ENCODE data around the gene SEMA3D.

Gene SEMA3D

DNA sequence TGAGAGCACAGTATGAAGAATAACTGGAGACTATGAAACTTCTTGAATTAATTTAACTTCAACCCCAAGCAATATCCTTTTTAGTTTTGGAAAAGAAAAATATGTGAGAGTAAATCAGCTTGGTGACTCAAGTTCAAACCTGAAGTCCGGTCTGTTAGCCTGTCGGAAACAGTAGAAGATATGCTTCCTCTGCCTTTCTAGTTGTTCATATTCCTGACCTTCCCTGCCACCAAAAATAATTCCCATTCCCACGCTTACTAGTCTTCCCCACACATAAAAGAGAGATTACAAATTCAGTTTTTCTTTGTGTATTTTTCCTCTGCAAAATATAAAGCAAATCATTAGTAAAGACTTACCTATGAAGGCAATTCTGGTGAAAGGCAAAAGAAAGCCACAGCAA, 3.6 kb downstream of the SEMA3D start:
- no peak for DNase-seq

DNA sequence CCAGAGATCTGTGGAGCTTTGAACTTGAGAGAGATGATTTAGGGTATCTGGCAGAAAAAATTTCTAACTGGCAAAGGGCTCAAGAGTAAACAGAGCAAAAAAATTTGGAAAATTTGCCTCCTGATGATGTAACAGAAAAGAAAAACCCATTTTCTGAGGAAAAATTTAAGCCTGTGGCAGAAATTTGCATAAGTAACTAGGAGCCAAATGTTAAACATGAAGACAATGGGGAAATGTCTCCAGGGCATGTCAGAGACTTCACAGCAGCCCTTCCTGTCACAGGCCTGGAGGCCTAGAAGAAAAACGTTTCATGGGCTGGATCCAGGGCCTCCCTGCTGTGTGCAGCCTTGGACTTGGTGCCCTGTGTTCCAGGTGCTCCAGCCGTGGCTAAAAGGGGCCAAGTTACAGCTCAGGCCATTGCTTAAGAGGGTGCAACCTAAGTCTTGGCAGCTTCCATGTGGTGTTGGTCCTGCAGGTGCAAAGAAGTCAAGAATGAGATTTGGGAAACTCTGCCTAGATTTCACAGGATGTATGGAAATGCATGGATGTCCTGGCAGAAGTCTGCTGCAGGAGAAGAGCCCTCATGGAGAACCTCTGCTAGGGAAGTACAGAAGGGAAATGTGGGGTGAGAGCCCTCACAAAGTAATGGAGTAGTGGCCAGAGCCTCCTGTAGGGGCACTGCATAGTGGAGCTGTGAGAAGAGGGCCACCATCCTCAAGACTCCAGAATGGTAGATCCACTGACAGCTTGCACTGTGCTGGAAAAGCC, 8.1 kb downstream of the SEMA3D start:
- DNase-seq: no peak

DNA sequence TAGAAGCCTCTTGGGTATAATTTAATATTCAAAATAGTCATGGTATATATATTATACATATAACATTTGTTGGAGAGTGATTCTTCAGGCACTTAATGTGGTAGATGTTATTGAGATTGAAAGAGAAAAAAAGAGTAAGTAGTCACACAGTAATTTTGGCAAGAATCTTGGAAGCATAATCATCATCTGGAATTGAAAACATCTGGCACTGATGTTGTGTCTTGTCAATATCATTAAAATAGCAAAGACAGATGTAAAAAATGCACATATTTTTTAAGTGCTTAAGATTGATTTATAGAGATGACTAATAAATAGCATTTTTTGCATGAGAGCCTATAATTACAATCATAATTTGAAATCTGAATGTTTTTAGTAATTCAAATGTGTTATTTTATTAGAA, 9.5 kb downstream of the SEMA3D start:
- DNase-seq: no peak

DNA sequence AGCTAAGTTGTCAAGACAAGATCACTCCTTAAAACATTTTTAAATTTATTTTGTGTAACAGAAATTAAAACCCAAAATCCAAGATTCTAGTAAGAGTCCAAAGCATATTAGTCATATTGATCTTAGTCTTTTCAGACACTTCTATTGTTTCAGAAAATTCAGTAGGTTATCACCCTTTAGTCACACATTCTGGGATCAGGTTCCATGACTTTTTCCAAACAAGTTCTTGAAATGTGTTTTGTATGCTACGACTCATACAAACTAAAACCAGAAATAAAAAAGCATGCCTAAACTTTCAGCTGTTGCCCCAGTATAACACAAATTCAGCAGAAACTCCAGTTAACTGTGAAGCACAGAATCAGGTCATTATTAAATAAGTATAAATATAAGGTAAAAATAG, 10.7 kb downstream of the SEMA3D start:
- no peak for DNase-seq

DNA sequence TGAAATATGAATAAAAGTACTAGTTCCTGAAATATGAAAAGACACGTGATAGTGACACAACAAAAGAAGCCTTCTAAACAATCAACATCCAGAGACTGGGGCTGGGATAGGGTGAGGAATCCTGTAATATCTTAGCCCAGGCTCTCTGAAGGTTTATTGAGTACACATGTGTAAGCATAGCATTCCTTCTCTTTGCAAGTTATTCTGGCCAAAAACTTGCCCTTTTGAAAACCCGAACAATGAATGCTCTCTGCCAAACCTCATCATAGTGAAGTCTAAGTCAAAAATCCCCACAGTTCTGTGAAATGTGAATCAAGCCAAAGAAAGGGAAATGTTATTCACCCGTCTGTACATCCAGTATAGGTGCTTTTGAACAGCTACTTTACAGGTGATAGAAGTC, 11.6 kb downstream of the SEMA3D start:
- no peak for DNase-seq

DNA sequence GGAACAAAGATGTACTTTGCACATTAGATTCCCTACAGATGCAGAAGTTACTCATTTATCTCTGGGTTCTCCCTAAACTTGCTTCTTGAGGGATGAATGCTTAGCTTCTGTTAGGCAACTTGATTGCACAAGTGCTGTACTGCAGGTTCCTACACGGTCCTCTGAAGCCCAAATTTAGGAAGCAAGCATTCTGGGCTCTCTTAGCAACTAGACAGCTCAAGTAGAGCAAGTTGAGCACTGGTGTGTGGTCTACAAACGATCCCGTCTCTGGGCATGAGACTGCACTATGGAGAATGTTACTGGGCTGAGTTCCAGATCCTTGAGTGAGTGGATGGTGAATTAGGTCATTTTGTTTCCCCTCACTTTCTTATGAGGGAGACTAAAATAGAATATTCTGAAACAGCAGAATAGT, 14.3 kb downstream of the SEMA3D start:
- no peak for DNase-seq

DNA sequence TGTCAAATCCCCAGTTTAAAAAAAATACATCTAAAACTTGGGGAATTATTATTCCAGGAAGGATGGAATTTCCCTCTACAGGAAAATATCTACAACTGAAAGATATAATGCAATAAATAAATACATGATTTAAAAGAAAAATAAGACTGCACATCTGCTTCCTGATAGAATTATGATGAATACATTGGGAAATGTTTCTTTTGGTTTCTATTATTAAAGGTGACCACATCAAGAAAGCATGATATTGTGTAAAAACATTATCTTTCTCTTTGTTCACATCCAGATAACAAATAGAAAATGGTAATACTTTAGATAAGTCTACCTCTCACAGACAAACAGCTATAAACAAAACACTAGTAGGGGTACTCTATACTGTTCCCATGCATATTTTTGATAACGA, 19.2 kb downstream of the SEMA3D start:
- DNase-seq: no peak

DNA sequence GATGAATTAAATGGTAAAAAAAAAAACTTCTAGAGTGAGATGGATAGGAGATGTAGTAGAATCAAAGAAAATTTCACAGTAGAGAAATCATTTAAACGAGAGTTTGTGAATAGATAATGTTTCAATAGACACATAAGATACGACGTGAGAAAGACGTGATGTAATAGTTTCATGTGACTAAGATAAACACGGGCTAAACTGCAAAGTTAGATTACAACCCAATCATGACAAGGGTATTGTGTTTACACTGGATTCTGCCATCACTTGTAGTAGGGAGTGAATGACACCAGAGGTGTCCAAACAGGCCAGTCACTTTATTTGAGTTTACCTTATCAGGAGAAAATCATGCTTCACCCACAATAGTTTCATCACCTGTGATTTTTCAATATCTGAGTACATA, 21.6 kb downstream of the SEMA3D start:
- no peak for DNase-seq

DNA sequence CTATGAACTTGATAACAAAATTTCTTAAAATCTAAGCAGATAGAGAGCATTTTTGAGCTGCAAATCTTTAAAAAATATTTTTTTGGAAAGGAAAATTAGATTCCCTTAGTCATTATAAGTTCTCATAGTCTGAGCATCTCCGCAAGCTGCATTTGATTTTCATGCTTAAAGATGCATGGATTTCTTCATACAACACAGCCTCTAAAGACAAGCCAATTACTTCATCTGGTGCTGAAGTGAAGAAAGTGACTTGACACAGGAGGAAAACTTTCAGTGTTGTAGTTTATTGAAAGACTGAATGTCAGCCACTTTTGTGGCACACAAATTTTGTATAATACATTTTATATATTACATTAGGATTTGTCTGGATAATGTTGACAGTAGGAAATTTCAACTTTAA, 22.5 kb downstream of the SEMA3D start:
- no peak for DNase-seq

DNA sequence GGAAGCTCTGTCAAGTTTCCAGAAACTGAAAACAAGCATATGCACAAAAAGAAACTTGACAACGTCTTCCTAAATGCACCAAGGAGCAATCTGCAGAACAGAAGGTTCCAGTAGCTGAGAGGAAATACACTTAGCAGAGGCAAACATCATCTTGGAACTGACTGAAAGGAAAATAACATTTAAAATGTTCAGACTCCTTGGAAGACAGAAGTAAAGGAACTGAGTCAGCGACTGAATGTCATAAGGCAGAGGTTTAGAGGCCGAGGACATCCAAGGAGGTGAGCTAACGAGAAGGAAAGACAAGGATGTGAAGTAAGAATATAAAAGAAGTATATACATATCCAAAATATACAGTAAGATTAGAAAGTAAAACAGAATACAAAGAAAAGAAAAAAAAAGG, 24.1 kb downstream of the SEMA3D start:
- no peak for DNase-seq

DNA sequence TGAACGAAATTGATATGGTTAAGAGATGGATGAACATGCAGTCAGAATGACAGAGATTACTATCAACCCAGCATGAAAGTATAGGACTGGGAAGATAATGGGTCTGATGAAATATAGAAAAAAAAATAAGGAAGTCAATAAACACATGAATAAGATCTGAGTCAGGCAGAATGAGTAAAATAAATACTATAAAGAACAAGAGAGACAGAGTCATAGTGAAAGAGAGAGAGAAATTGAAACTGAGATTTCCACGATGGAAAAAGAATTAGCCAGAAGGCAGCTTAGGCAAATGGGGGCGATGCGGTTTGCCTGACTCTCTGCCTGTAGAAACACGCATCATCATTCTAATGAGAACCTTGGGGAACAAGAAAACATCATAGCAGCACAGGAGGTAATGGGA, 26.6 kb downstream of the SEMA3D start:
- DNase-seq: no peak

DNA sequence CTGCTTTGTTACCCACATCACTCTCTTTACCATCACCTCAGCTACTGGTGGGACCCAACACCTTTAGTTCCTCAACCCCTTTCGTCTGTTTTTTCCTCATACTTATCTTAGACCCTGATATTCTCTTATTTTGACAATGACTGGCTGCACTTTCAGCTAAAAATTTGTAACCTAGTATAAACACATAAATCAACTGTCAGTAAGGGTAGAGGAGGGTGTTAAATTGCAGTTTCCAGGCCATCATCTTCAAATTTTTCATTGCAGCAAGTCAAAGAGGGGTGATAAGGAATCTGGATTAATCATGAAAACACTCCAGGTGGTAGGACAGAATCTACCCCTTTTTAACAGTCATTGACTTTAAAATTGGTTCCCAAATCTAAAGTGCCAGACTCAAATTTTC, 27.9 kb downstream of the SEMA3D start:
- DNase-seq: no peak

DNA sequence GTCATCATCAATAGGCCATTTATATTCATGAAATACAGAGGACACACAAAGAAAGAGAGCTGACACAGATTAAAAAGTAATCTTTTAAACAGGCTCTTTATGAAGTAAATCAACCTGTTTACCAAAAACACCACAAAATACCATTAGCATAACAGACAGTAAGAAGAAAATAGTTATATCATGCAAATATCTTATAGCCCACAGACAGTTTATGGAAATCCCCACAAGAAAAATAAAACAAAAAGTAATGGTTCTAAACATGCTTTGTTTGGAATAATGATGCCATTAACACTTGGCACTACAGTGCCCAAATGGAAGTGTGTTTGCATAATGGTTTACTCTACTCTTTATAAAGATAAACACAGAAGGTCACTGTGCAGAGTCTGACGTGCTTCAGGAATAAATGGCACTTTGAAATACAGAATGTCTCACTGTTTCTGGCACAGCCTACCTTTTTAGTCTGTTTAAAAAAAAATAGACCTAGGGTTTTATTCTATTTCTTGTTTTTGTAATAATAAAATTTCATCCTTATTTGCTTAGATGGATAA, 30.1 kb downstream of the SEMA3D start:
- DNase-seq: no peak

DNA sequence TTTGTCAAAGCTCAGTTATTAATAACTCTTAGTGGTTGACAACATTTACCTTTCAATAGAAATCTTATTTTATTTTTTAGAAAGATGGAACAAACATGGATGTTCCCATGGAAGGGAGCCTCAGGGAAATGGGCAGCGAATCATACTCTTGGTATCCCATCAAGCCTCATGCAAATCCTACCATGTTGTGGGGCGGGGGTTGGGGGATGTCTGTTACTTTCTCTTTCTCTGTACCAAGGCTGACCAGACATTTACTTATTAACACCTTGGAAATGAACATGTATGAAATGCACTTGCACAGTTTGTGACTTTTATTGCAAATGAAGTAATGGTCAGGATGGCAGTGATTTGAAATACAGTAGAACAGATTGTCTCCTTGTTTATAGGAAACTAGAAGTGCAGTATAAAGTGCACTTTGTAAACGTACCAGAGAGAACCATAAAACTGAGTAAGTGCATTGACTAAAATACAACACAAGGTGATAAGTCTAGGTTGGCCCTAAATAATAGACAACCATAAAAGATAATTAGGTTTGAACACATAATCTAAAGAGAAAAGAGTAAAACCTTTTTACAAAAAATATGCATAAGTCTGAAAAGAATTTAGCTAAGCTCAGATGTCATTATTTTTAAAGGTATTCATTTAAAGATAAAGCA, 32.4 kb downstream of the SEMA3D start:
- DNase-seq: no peak

DNA sequence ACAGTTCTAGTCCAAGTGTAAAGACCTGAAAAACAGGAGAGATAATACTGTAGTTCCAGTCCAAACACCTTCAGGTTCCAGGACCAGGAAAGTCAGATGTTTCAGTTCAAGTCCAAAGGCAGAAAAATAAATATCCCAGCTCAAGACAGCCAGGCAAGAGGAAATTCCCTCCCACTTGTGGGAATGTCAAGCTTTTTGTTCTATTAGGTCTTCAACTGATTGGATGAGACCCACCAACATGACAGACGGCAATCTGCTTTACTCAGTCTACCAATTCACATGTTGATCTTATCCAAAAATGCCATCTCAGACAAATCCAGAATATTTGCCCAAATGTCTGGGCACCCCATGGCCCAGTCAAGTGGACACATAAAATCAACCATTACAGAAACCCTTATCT, 33.1 kb downstream of the SEMA3D start:
- DNase-seq: no peak

DNA sequence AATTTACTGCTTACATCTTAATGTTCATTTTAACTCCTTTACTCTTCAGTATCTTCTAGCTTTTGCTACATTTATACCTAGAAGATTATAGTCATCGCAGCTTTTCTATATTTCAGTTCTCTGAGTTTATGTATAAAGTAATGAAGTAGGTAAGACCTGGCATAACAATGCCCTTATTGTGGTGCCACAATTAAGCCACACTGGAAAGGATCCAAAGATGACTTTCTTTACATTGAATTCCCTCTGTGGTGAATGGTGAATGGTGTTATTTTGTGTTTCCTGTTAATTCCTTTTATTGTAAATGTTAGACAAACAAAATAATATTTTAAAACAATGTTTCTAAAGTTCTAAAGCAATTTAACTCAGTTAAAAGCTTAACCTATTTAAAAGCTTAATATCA, 36.2 kb downstream of the SEMA3D start:
- no peak for DNase-seq

DNA sequence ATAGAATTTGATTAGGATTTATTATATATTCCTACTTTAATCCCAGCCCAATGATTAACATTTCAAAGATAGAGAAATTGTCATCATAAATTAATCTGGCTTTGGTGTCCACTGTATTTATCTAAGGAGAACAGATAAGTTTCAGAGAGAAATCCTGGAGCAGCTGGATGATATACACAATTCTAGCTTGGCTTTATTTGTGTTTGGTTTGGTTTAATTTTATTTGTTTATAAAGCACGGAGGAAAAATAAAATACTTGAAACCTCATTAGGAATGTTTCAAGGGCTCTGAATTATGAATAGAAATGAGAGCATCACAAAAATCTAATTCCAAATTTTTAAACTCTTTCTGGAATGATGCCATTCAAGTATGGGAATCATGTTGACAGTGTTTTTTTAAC, 42.1 kb downstream of the SEMA3D start:
- no peak for DNase-seq

DNA sequence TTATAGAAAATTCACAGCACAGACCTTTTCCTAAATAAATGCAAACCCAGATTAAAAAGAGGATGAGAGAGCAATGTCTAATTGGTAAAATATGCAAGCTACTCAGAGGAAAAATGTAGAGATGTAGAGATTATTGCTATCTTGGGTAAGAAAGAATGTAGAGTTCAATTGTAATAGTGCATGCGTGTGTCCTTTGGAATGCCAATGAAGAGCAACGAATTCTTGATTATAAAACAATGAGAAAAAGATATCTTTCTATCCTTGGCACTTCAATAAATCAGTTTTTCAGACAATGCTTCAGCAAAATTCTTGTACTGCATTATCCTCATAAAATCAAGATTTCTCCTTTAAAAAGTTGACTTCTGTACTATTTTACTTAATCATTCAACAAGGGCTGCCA, 50.9 kb downstream of the SEMA3D start:
- DNase-seq: no peak

DNA sequence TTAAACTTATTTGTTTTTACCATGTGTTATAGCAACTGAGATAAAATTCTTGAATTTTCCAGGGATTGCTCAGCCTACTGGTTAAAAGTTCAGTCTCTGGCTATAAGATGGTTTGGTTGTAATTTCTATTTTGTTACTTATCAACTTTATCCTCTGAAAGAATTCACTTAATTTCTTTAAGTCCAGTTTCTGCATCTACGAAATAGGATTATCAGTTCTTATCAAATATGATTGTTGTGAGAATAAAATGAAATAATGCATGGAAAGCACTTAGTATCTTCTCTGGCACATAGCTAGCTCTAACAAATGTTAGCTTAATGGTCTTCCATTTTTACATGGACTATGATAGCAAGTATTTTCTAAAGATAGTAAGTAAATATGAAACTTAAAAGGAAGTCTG, 53.3 kb downstream of the SEMA3D start:
- no peak for DNase-seq

DNA sequence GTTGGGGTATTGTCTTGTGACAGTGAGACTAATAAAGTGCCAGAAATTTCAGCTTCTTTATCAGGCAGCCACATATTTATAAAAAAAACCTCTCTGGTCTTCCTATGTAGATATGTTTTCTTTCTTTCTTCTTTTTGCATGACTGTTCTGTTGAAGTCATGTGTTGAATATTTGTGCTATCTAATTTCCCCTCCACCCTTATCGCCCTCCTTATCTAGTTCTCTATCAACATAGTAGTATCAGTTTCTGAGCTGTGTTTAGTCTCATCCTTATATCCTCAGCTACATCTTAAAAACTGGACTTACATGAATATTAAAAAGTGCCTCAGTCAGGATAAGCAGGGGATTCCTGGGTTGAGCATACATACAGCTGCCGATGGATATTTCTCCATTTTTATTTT, 53.9 kb downstream of the SEMA3D start:
- DNase-seq: no peak

DNA sequence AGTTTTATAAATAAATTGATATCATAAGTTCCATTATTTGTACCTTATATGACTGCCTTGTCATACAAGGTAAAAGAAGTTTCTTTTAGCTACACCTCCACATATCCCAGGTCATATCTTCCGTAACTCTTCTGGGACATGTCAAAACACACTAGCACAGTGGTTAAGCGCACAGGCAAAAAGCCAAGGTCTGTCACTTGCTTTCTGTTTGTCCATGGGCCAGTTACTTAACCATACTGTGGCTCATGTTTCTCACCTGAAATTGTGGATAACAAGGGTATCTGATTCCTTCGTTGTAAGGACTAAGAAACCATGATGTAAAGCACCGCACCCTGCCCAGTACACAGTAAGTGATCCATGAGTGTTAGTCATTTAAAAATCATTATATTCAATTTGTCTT, 56.2 kb downstream of the SEMA3D start:
- no peak for DNase-seq

DNA sequence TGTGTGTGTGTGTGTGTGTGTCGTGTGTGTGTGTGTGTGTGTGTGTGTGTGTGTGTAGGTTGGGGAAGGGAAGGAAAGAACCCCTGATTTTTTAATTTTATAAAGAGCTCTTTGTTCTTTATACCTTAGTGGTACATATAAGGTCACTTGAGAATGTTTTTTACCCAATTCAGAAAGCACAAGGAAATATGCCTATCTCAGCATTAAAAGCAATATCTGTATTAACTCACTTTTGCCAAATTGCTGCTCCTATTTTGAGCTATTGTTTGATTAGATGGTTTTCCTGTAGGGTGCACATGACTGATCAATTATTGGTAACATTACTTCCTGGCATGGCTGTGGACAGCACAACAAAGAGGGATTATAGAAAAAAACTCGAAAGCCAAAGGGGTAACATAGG, 60.5 kb downstream of the SEMA3D start:
- no peak for DNase-seq

DNA sequence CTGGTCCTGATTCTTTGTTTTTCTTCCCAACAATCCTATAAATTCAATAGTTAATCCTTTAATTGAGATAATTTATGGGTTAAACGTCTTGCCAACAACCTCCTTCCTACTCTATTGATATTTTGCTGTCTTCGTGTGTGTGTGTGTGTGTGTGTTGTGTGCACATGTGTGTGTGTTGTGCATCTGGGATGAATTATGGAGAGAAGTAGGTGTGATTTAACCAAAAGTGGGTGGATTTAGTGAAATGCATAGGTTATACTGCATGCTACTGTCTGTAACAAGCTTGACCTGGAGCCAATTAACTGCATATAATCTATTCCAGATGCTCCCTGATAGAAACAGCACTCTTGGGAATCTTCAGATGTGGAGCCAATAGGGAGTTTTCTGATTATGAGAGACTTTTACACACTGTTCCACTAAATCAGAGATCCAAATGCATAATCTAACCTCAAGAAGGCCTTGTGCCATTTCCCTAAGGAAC, 61.2 kb downstream of the SEMA3D start:
- DNase-seq: no peak

DNA sequence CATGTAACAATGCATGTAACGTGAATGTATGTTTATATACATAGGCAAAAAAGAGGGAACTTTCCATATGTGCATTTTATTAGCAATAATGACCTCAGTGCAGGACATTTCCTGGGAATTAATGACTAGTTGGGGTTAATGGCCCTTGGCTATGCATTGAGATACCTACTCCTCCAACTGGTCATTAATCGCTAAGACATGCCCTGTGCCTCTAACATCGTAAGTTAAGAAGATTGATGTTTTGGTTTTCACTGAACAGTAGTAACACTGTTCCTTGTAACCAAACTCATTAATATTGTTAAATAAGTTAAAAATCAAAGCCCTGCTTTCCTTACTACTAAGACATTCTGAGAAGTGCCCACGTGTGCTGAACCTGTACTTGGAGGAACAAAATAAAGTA, 61.7 kb downstream of the SEMA3D start:
- no peak for DNase-seq

DNA sequence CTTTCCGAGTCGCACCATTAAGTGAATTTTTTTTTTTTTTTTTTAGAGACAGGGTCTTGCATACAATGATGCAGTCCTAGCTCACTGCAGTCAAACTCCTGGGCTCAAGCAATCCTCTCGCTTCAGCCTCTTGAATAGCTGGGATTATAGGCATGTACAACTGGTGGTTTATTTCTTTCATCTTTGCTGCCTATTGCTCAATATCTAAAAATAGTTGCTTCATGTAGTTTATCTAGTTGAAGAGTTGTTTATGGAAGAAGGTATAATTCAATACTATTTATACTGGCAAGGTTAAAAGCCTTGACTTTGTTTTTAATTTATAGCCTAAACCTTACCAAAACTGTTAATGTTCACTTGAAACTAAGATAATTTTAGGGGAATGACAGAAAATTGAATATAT, 66.9 kb downstream of the SEMA3D start:
- DNase-seq: no peak

All from NCI-H2029 (cell line).